ENCODE measurements around the gene HTR3C. TPM values are rescaled to one million over a fixed set of nuclear protein-coding genes. Genes with fewer than 3 reads are reported as not detected.

The HTR3C gene
- total RNA-seq, 1 donor from 2014 or later: not detected

DNA sequence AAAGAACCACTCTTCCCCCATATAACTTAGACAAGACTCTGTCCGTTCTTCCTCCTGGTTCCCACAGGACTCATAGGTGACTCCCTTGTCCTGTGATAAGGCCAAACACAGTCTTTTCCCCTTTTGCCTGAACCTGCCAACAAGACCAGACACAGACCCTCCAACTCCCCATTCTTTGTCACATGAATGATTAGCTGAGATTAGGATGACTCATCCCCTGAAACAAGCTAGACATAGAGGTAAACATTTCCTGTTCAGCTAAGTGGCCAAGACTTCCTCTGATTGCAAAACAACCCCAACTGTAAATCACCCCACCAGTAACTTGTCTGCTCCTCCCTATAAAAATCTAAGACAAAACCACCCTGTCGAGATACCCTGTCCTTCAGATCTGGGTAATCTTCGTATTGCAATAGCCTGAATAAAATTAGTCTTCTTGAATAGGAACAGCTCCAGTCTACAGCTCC is 32.6 kb downstream of the HTR3C start:
- peaks cover 3% of the 10 kb centered on the region for H3K4me1 Mint-ChIP-seq (ENCODE audit: unreplicated experiment)
- H3K27ac Mint-ChIP-seq: peak overlapping the region; percentile 40
- no peak overlapping the region for H3K4me3 Mint-ChIP-seq
- H3K36me3 Mint-ChIP-seq: no peaks in the 10 kb centered on the region
- peaks cover 3% of the 10 kb centered on the region for H3K27me3 Mint-ChIP-seq
- TF ChIP-seq, protein P1, sequence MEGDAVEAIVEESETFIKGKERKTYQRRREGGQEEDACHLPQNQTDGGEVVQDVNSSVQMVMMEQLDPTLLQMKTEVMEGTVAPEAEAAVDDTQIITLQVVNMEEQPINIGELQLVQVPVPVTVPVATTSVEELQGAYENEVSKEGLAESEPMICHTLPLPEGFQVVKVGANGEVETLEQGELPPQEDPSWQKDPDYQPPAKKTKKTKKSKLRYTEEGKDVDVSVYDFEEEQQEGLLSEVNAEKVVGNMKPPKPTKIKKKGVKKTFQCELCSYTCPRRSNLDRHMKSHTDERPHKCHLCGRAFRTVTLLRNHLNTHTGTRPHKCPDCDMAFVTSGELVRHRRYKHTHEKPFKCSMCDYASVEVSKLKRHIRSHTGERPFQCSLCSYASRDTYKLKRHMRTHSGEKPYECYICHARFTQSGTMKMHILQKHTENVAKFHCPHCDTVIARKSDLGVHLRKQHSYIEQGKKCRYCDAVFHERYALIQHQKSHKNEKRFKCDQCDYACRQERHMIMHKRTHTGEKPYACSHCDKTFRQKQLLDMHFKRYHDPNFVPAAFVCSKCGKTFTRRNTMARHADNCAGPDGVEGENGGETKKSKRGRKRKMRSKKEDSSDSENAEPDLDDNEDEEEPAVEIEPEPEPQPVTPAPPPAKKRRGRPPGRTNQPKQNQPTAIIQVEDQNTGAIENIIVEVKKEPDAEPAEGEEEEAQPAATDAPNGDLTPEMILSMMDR (conservative IDR thresholded peaks at IDR 0.05): no peak
- peaks cover 5% of the 10 kb centered on the region for H3K9me3 Mint-ChIP-seq
- DNase-seq (ENCODE audit: extremely low spot score, unreplicated experiment): no peak

DNA sequence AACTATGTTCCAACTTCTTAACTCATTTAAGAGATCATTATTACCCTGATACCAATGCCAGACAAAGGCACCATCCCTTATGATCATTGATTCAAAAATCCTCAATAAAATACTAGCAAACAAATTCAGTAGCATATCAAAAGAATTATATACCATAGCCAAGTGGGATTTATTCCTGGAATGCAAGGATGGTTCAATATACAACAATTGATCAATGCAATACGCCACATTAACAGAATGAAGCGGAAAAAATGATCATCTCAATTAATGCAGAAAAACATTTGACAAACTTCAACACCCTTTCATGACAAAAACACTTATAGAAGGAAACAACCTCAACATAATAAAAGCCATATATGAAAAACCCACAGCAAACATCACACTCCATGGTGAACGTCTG is 39.4 kb downstream of the HTR3C start:
- H3K27ac Mint-ChIP-seq: no peak overlapping the region
- no peak overlapping the region for H3K4me3 Mint-ChIP-seq
- TF ChIP-seq, protein P1 (conservative IDR thresholded peaks at IDR 0.05): no peak
- H3K27me3 Mint-ChIP-seq: peaks cover 7% of the 10 kb centered on the region
- no peaks in the 10 kb centered on the region for H3K36me3 Mint-ChIP-seq
- DNase-seq (ENCODE audit: extremely low spot score, unreplicated experiment): no peak
- H3K9me3 Mint-ChIP-seq: peaks cover 5% of the 10 kb centered on the region
- H3K4me1 Mint-ChIP-seq (ENCODE audit: unreplicated experiment): no peaks in the 10 kb centered on the region

DNA sequence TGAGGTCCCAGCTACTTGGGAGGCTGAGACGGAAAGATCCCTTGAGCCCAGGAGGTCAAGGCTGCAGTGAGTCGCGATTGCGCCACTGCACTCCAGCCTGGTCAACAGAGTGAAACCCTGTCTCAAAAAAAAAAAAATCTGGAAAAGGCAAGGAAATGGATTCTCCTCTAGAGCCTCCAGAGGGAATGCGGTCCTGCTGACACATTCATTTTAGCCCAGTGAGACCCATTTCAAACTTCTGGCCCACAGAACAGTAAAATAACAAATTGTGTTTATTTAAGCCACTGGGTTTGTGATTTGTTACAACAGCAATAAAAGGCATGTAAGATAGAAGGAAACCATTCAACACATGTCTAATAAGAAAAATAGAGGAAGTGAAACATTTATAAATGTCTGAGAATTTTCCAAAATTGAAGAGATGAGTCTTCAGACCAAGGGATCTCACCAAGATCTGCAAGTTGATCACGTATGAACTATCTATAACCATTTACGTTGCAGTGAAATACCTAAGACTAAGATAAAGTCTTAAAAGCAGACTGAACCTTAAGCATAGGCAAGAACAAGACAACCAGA is 44.0 kb downstream of the HTR3C start, which contains the start of gene HTR3E:
TSS of gene HTR3E (plus strand) at position 254 of the 573 bp plus-strand sequence. CDS start 466 bp downstream, outside the sequence.
- Mint-ChIP-seq H3K9me3 (no peaks in the 10 kb centered on the region), H3K4me1 (ENCODE audit: unreplicated experiment) (no peaks in the 10 kb centered on the region), H3K27ac (no peak within 1 kb of the TSS), H3K36me3 (no peaks in the 10 kb centered on the region), H3K4me3 (no peak within 1 kb of the TSS), H3K27me3 (peaks cover 12% of the 10 kb centered on the region)
- TF ChIP-seq, protein P1 (conservative IDR thresholded peaks at IDR 0.05): no peak
- DNase-seq (ENCODE audit: extremely low spot score, unreplicated experiment): no peak

DNA sequence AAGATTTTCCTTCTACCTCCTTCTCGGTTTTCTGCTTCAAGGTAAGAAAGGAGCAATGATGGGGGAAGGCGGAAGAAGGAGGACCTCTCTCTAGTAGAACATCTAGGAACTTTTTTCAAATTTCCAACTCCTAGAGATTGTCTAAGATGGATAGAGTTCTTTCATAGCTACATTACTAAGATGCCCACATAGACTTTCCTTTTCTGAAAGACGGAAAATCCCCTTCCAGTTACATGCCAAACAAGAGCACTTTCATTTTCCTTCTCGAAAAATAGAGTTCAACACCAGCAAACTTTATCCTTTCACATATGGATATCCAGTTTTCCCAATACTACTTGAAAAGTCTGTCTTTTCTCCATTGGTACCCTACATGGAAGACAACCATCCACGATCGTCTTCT is 44.7 kb downstream of the HTR3C start:
- TF ChIP-seq, protein P1 (conservative IDR thresholded peaks at IDR 0.05): no peak
- Mint-ChIP-seq H3K27ac (no peak overlapping the region), H3K4me1 (ENCODE audit: unreplicated experiment) (no peaks in the 10 kb centered on the region), H3K4me3 (no peak overlapping the region), H3K36me3 (no peaks in the 10 kb centered on the region), H3K9me3 (no peaks in the 10 kb centered on the region), H3K27me3 (peaks cover 12% of the 10 kb centered on the region)
- DNase-seq (ENCODE audit: extremely low spot score, unreplicated experiment): no peak

DNA sequence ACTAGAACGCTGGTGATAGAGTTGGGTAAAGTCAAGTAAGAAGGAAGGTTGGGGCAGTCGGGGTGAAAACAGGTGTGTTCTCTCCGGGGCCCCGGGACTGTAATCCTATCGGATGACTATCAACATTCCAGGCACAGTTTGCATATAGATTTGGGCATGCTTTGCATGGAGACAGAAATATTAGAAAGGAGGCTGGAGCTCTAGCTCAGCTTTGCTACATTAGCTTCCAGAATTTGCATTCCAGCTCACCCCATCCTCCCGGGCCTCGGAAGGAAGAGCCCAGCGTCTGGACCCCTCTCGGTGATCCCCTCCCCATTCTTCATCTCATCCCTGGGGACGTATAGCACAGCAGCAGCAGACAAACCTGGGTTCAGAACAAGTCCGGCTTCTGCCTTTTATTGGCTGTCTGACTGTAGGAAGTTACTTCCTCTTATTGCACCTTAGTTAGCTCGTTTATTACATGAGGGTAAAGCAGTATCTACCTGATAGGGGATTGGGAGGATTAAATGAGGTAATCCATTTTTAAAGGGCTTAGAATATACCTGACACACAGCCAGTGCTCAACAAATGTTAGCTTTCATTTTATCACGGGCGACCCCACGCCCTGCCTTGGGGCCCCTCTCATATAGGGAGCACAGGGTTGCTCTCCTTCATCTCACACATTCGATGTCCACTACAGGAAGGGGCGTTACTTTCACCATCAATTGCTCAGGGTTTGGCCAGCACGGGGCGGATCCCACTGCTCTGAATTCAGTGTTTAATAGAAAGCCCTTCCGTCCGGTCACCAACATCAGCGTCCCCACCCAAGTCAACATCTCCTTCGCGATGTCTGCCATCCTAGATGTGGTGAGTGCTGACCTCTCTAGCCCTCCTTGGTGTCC is 47.2 kb downstream of the HTR3C start:
- no peaks in the 10 kb centered on the region for H3K36me3 Mint-ChIP-seq
- no peak overlapping the region for H3K27ac Mint-ChIP-seq
- peaks cover 10% of the 10 kb centered on the region for H3K27me3 Mint-ChIP-seq
- H3K4me1 Mint-ChIP-seq (ENCODE audit: unreplicated experiment): no peaks in the 10 kb centered on the region
- no peak for DNase-seq (ENCODE audit: extremely low spot score, unreplicated experiment)
- TF ChIP-seq, protein P1 (conservative IDR thresholded peaks at IDR 0.05): no peak
- no peaks in the 10 kb centered on the region for H3K9me3 Mint-ChIP-seq
- H3K4me3 Mint-ChIP-seq: no peak overlapping the region

Other genes with a start within 250 kb of the HTR3C start
- 3.2 and 3.3 TPM in 2 replicates for gene MAP6D1, start 227.5 kb upstream of the HTR3C start, total RNA-seq (ENCODE audit: low replicate concordance)
- gene PARL, start 168.2 kb upstream of the HTR3C start, total RNA-seq (ENCODE audit: low replicate concordance): 53.1 and 63.0 TPM in 2 replicates
- 39.3 and 61.2 TPM in 2 replicates for gene ABCC5, start 35.2 kb upstream of the HTR3C start, total RNA-seq (ENCODE audit: low replicate concordance)
- not detected in 2 replicates for gene HTR3D, start 21.3 kb upstream of the HTR3C start, total RNA-seq (ENCODE audit: low replicate concordance)
- gene HTR3E, start 44.0 kb downstream of the HTR3C start, total RNA-seq (ENCODE audit: low replicate concordance): not detected in 2 replicates
- gene EIF2B5, start 82.3 kb downstream of the HTR3C start, total RNA-seq (ENCODE audit: low replicate concordance): 43.9 and 48.5 TPM in 2 replicates
- gene DVL3, start 102.3 kb downstream of the HTR3C start, total RNA-seq (ENCODE audit: low replicate concordance): 70.8 and 84.8 TPM in 2 replicates
- 249 and 298 TPM in 2 replicates for gene AP2M1, start 121.8 kb downstream of the HTR3C start, total RNA-seq (ENCODE audit: low replicate concordance)
- 72.3 and 74.3 TPM in 2 replicates for gene ABCF3, start 133.2 kb downstream of the HTR3C start, total RNA-seq (ENCODE audit: low replicate concordance)
- gene VWA5B2, start 176.5 kb downstream of the HTR3C start, total RNA-seq (ENCODE audit: low replicate concordance): 23.7 and 38.7 TPM in 2 replicates
- 55.7 and 55.8 TPM in 2 replicates for gene ALG3, start 195.9 kb downstream of the HTR3C start, total RNA-seq (ENCODE audit: low replicate concordance)
- 6.4 and 10.2 TPM in 2 replicates for gene EEF1AKMT4, start 196.6 kb downstream of the HTR3C start, total RNA-seq (ENCODE audit: low replicate concordance)
- 1.9 TPM in 2 replicates for gene CAMK2N2, start 208.5 kb downstream of the HTR3C start, total RNA-seq (ENCODE audit: low replicate concordance)
- gene ECE2, start 223.0 kb downstream of the HTR3C start, total RNA-seq (ENCODE audit: low replicate concordance): not detected in 2 replicates
- gene PSMD2, start 246.2 kb downstream of the HTR3C start, total RNA-seq (ENCODE audit: low replicate concordance): 226 and 255 TPM in 2 replicates

Measured in type B pancreatic cell (in vitro differentiated cells).